HepG2 (cell line): Measurements from ENCODE around the gene ATP11B. TPM values are rescaled to one million over a fixed set of nuclear protein-coding genes. Genes with fewer than 3 reads are reported as not detected.

Experiments
- ARNT2 ChIP-seq: sonication (generic); formaldehyde crosslinking; IDR thresholded peaks from 2 replicates; pipeline ENCODE4 v1.8.0; 2022; ENCODE audit warnings: mild to moderate bottlenecking, low read depth, missing genetic modification reagents, moderate library complexity
- ASH2L ChIP-seq: fragments of 300-600, 200-600 bp; sonication (generic); IDR thresholded peaks from 2 replicates; pipeline ENCODE4 v1.7.0; 2017; ENCODE audit warnings: low read depth, mild to moderate bottlenecking, moderate library complexity, mixed read lengths, low read length; ENCODE audit not compliant: insufficient read length
- CBX2 ChIP-seq, 2 experiments: fragments of 200-600 bp in 1 of 2; sonication (generic); formaldehyde crosslinking in 1 of 2; IDR thresholded peaks; 2 replicates each; pipeline versions ENCODE4 v1.7.0 to v1.8.1; 2018 to 2022; ENCODE audit warnings: low read depth in 2 of 2, low read length in 1 of 2, mild to moderate bottlenecking in 1 of 2, missing genetic modification reagents in 1 of 2
- CREBL2 ChIP-seq: sonication (generic); formaldehyde crosslinking; IDR thresholded peaks from 2 replicates; pipeline ENCODE4 v1.8.1; 2023; ENCODE audit warnings: missing genetic modification reagents, mild to moderate bottlenecking, borderline replicate concordance
- EEA1 ChIP-seq: sonication (generic); formaldehyde crosslinking; IDR thresholded peaks from 2 replicates; pipeline ENCODE4 v1.5.1; 2020; ENCODE audit warnings: mild to moderate bottlenecking, missing genetic modification reagents, borderline replicate concordance
- FOXA3 ChIP-seq: IDR thresholded peaks from 2 replicates; pipeline ENCODE4 v1.6.1; 2016; ENCODE audit warnings: missing genetic modification reagents, missing compliant biosample characterization
- GFI1 ChIP-seq: sonication (generic); formaldehyde crosslinking; IDR thresholded peaks from 2 replicates; pipeline ENCODE4 v1.5.0; 2020; ENCODE audit warnings: missing genetic modification reagents, mild to moderate bottlenecking, borderline replicate concordance
- HHEX ChIP-seq: IDR thresholded peaks from 2 replicates; pipeline ENCODE4 v1.6.1; 2016; ENCODE audit warnings: control low read depth
- HMG20A ChIP-seq: IDR thresholded peaks from 2 replicates; pipeline ENCODE4 v1.6.1; 2016; ENCODE audit warnings: borderline replicate concordance
- KAT7 ChIP-seq: IDR thresholded peaks from 2 replicates; pipeline ENCODE4 v1.6.1; 2018; ENCODE audit warnings: borderline replicate concordance, missing compliant biosample characterization
- KDM2A ChIP-seq: sonication (generic); formaldehyde crosslinking; IDR thresholded peaks from 2 replicates; pipeline ENCODE4 v1.4.0; 2020; ENCODE audit warnings: low read depth, missing genetic modification reagents, borderline replicate concordance
- MZF1 ChIP-seq: sonication (generic); formaldehyde crosslinking; IDR thresholded peaks from 2 replicates; pipeline ENCODE4 v1.8.1; 2023; ENCODE audit warnings: mild to moderate bottlenecking, missing genetic modification reagents, borderline replicate concordance
- PITX1 ChIP-seq: sonication (generic); formaldehyde crosslinking; IDR thresholded peaks from 2 replicates; pipeline ENCODE4 v1.5.1; 2020; ENCODE audit warnings: mild to moderate bottlenecking, missing genetic modification reagents
- PPARG ChIP-seq: conservative IDR thresholded peaks from 2 replicates; pipeline ENCODE4 v1.6.1; 2016; ENCODE audit warnings: missing biosample characterization, missing genetic modification reagents
- PTBP1 ChIP-seq: fragments of 200-400 bp; formaldehyde crosslinking; IDR thresholded peaks from 2 replicates; pipeline ENCODE4 v1.6.1; 2018; ENCODE audit warnings: low read length, low read depth; ENCODE audit not compliant: poor library complexity, severe bottlenecking
- REPIN1 ChIP-seq: sonication (generic); formaldehyde crosslinking; IDR thresholded peaks from 2 replicates; pipeline ENCODE4 v1.8.0; 2022; ENCODE audit warnings: missing genetic modification reagents, low read depth, mild to moderate bottlenecking, borderline replicate concordance
- SOX13 ChIP-seq, 3 experiments: fragments of 450-650 bp in 1 of 3; sonication (generic) in 1 of 3; formaldehyde crosslinking in 1 of 3; IDR thresholded peaks in 2 of 3; conservative IDR thresholded peaks in 1 of 3; 2 replicates each; pipeline versions ENCODE4 v1.5.0 to v1.6.1; 2016 to 2020; ENCODE audit warnings: antibody characterized with exemption in 1 of 3, mild to moderate bottlenecking in 1 of 3, missing compliant biosample characterization in 1 of 3, missing genetic modification reagents in 1 of 3, moderate library complexity in 1 of 3
- U2AF1 ChIP-seq: fragments of 200-400 bp; formaldehyde crosslinking; optimal IDR thresholded peaks from 2 replicates; pipeline ENCODE3; 2017; ENCODE audit warnings: mild to moderate bottlenecking, low read depth, low read length
- ZBTB39 ChIP-seq: sonication (generic); formaldehyde crosslinking; IDR thresholded peaks from 2 replicates; pipeline ENCODE4 v1.5.0; 2020; ENCODE audit warnings: missing genetic modification reagents
- ZBTB7A ChIP-seq: sonication (generic); formaldehyde crosslinking; IDR thresholded peaks from 2 replicates; pipeline ENCODE4 v1.8.0; 2022; ENCODE audit warnings: mild to moderate bottlenecking, missing genetic modification reagents
- ZFP62 ChIP-seq: sonication (generic); formaldehyde crosslinking; IDR thresholded peaks from 2 replicates; pipeline ENCODE4 v1.4.0; 2020; ENCODE audit warnings: missing genetic modification reagents
- ZNF703 ChIP-seq: sonication (generic); formaldehyde crosslinking; IDR thresholded peaks from 2 replicates; pipeline ENCODE4 v1.5.1; 2020; ENCODE audit warnings: missing genetic modification reagents, mild to moderate bottlenecking, moderate library complexity, borderline replicate concordance
- ZNF773 ChIP-seq: sonication (generic); formaldehyde crosslinking; IDR thresholded peaks from 2 replicates; pipeline ENCODE4 v1.4.0; 2020; ENCODE audit warnings: missing genetic modification reagents, borderline replicate concordance
- polyA plus RNA-seq, 8 experiments: library from polyadenylated mRNA; depleted of rRNA in 3 of 8; stranded (reverse) in 7 of 8; unstranded in 1 of 8; fragments of >200 nt; fragmentation: Illumina TruSeq in 4 of 8; extraction: Trizol in 4 of 8; gene quantifications; 2 replicates each; pipeline versions ENCODE4 v1.2.1 to v1.2.3, GENCODE V29; 2011 to 2016; ENCODE audit warnings: low read depth in 4 of 8, missing spikeins in 1 of 8, mixed read lengths in 1 of 8; ENCODE audit not compliant: insufficient read depth in 1 of 8
- total RNA-seq, 5 experiments: library from RNA; depleted of rRNA; stranded (reverse); fragments of >200 nt; fragmentation: Illumina TruSeq; extraction: Trizol; gene quantifications; 2 replicates each; pipeline ENCODE4 v1.2.3, GENCODE V29; 2016; ENCODE audit warnings: low read depth in 1 of 5

ATP11B gene
- total and polyA plus RNA-seq, 2 of the 13 experiments (the other 11 are each of a cell fraction or from before 2014, with no cell fraction given): 10.1 to 22.9 TPM

- TF ChIP-seq ZBTB7A (CRISPR knock-in tag) (no peak), PPARG (CRISPR knock-in tag) (no peak), KAT7 (peak; percentile 29; the same call in 1 of the 2 replicates), KDM2A (CRISPR knock-in tag) (peak; percentile 42; the same call in 1 of the 2 replicates), ZNF703 (CRISPR knock-in tag) (no peak; the same call in 1 of the 2 replicates), EEA1 (CRISPR knock-in tag) (no peak), ZNF773 (no peak), GFI1 (CRISPR knock-in tag) (no peak), ASH2L (peak; percentile 69), HMG20A (no peak), PITX1 (CRISPR knock-in tag) (no peak), HHEX (CRISPR knock-in tag) (no peak), SOX13 (IDR thresholded peaks at IDR 0.05) (no peak), SOX13 (CRISPR knock-in tag; conservative IDR thresholded peaks at IDR 0.05 in 1 of 2, IDR thresholded peaks at IDR 0.05 in 1 of 2) (no peak), CREBL2 (CRISPR knock-in tag) (no peak), ZFP62 (CRISPR knock-in tag) (no peak), ZBTB39 (CRISPR knock-in tag) (no peak), MZF1 (CRISPR knock-in tag) (no peak), ARNT2 (CRISPR knock-in tag) (no peak), CBX2 (IDR thresholded peaks at IDR 0.05; ENCODE audit: low read depth, low read length) (no peak), CBX2 (CRISPR knock-in tag; IDR thresholded peaks at IDR 0.05; ENCODE audit: low read depth) (no peak), PTBP1 (no peak), U2AF1 (no peak), FOXA3 (CRISPR knock-in tag) (no peak), REPIN1 (CRISPR knock-in tag) (no peak)
Observed at GRCh38 chr3:182793663-182794454, 555 bp downstream of the ATP11B start (continued).
